Osteocyte (in vitro differentiated cells): ENCODE results near the gene PPP2R1A. TPM values are rescaled to one million over a fixed set of nuclear protein-coding genes. Genes with fewer than 3 reads are reported as not detected.
A peak's percentile ranks its signal among the peaks of the same experiment; 100 is the strongest.

Experiments
- DNase-seq: peaks from one replicate; pipeline ENCODE4 v3.0.0; 2021; ENCODE audit warnings: mixed read lengths; ENCODE audit not compliant: unreplicated experiment; ENCODE audit errors: extremely low spot score
- H3K27ac Mint-ChIP-seq: one replicate; pipeline ENCODE4 v1.8.0; 2021; ENCODE audit warnings: mild to moderate bottlenecking, mixed read lengths; ENCODE audit not compliant: unreplicated experiment
- H3K27me3 Mint-ChIP-seq: one replicate; pipeline ENCODE4 v1.8.0; 2021; ENCODE audit warnings: mixed read lengths; ENCODE audit not compliant: unreplicated experiment
- H3K36me3 Mint-ChIP-seq: one replicate; pipeline ENCODE4 v1.8.0; 2021; ENCODE audit warnings: mixed read lengths; ENCODE audit not compliant: unreplicated experiment
- H3K4me1 Mint-ChIP-seq: one replicate; pipeline ENCODE4 v1.8.0; 2021; ENCODE audit warnings: mixed read lengths; ENCODE audit not compliant: unreplicated experiment
- H3K4me3 Mint-ChIP-seq: one replicate; pipeline ENCODE4 v1.8.0; 2021; ENCODE audit warnings: mild to moderate bottlenecking, moderate library complexity, mixed read lengths; ENCODE audit not compliant: unreplicated experiment
- H3K9me3 Mint-ChIP-seq: one replicate; pipeline ENCODE4 v1.8.0; 2021; ENCODE audit warnings: mixed read lengths; ENCODE audit not compliant: unreplicated experiment
- CTCF ChIP-seq: fragments of 200-600 bp; sonication (generic); IDR thresholded peaks from 2 replicates; pipeline ENCODE4 v1.5.0; 2021; ENCODE audit warnings: antibody characterized with exemption, mild to moderate bottlenecking, moderate library complexity
- total RNA-seq: library from RNA; stranded (reverse); gene quantifications from 2 replicates; pipeline ENCODE4 v1.2.1, GENCODE V29; 2021

Gene PPP2R1A
- total RNA-seq, 1 donor from 2014 or later: 269 TPM

GRCh38 chr19:52227980-52228379, 38.1 kb downstream of the PPP2R1A start:
- Mint-ChIP-seq H3K36me3 (peaks cover 59% of the 10 kb centered on the region), H3K4me3 (no peak overlapping the region), H3K4me1 (no peaks in the 10 kb centered on the region), H3K27me3 (no peaks in the 10 kb centered on the region), H3K9me3 (no peaks in the 10 kb centered on the region), H3K27ac (no peak overlapping the region)
- DNase-seq: no peak
- TF ChIP-seq CTCF: no peak

- Mint-ChIP-seq H3K4me3 (no peak overlapping the region), H3K4me1 (no peaks in the 10 kb centered on the region), H3K27ac (no peak overlapping the region), H3K27me3 (no peaks in the 10 kb centered on the region), H3K9me3 (no peaks in the 10 kb centered on the region), H3K36me3 (peaks cover 44% of the 10 kb centered on the region)
- TF ChIP-seq CTCF: no peak
- DNase-seq: no peak
Measured at GRCh38 chr19:52229524-52229923, 39.7 kb downstream of the PPP2R1A start.

- no peaks in the 10 kb centered on the region for H3K27me3 Mint-ChIP-seq
- H3K27ac Mint-ChIP-seq: no peak overlapping the region
- DNase-seq: peak; percentile 19
- no peak overlapping the region for H3K4me3 Mint-ChIP-seq
- no peak for TF ChIP-seq CTCF
- H3K9me3 Mint-ChIP-seq: no peaks in the 10 kb centered on the region
- peaks cover 35% of the 10 kb centered on the region for H3K36me3 Mint-ChIP-seq
- H3K4me1 Mint-ChIP-seq: no peaks in the 10 kb centered on the region
Measured at GRCh38 chr19:52230685-52231084, 40.8 kb downstream of the PPP2R1A start.

- no peak for DNase-seq
- Mint-ChIP-seq H3K36me3 (peaks cover 30% of the 10 kb centered on the region), H3K4me1 (no peaks in the 10 kb centered on the region), H3K27me3 (no peaks in the 10 kb centered on the region), H3K9me3 (no peaks in the 10 kb centered on the region), H3K4me3 (no peak overlapping the region), H3K27ac (no peak overlapping the region)
- TF ChIP-seq CTCF: no peak
Measured at GRCh38 chr19:52231154-52231910, 41.5 kb downstream of the PPP2R1A start.

- no peak for TF ChIP-seq CTCF
- Mint-ChIP-seq H3K27ac (no peak overlapping the region), H3K9me3 (no peaks in the 10 kb centered on the region), H3K36me3 (peaks cover 6% of the 10 kb centered on the region), H3K4me1 (no peaks in the 10 kb centered on the region), H3K27me3 (peaks cover 2% of the 10 kb centered on the region), H3K4me3 (no peak overlapping the region)
- DNase-seq: no peak
Measured at GRCh38 chr19:52234406-52234805, 44.6 kb downstream of the PPP2R1A start.
